Memory B cell (primary cell): Measurements from ENCODE around the gene KLHL2.
A peak's percentile ranks its signal among the peaks of the same experiment; 100 is the strongest.
"Not testable (repeated sequence)": the region's sequence is repeated elsewhere in the genome, so short reads cannot be mapped to it uniquely, and the experiment has no call there.

Source experiments
- ATAC-seq: fragments of 150-1000 bp; cut with Tn5 transposase; 2 replicates; pipeline ENCODE4 v1.10.0; 2021; ENCODE audit warnings: low read depth, mild to moderate bottlenecking, moderate library complexity
- DNase-seq, 2 donors: peaks; one replicate each; pipeline ENCODE4 v3.0.0; 2022; ENCODE audit warnings: low spot score in 2 of 2
- H3K27ac Mint-ChIP-seq: one replicate; pipeline ENCODE4 v1.8.0; 2022; ENCODE audit warnings: mild to moderate bottlenecking, moderate library complexity, mixed read lengths
- H3K27me3 Mint-ChIP-seq: one replicate; pipeline ENCODE4 v1.8.0; 2022; ENCODE audit warnings: mixed read lengths
- H3K36me3 Mint-ChIP-seq: one replicate; pipeline ENCODE4 v1.8.0; 2022; ENCODE audit warnings: mild to moderate bottlenecking, mixed read lengths
- H3K4me1 Mint-ChIP-seq: one replicate; pipeline ENCODE4 v1.8.0; 2022; ENCODE audit warnings: mixed read lengths
- H3K4me3 Mint-ChIP-seq: one replicate; pipeline ENCODE4 v1.8.0; 2022; ENCODE audit warnings: mild to moderate bottlenecking, moderate library complexity, mixed read lengths
- H3K9me3 Mint-ChIP-seq: one replicate; pipeline ENCODE4 v1.8.0; 2022; ENCODE audit warnings: mixed read lengths

The KLHL2 gene

GRCh38 chr4:165209796-165210195 is 2.4 kb downstream of the KLHL2 start:
- Mint-ChIP-seq H3K4me1 (peaks cover 40% of the 10 kb centered on the region), H3K36me3 (no peaks in the 10 kb centered on the region), H3K4me3 (no peak overlapping the region), H3K27ac (no peak overlapping the region), H3K9me3 (no peaks in the 10 kb centered on the region), H3K27me3 (no peaks in the 10 kb centered on the region)
- DNase-seq = no peak
- ATAC-seq = no peak

GRCh38 chr4:165210566-165210965 is 3.2 kb downstream of the KLHL2 start:
- ATAC-seq (no peak), DNase-seq (no peak)
- H3K4me1 Mint-ChIP-seq = peaks cover 38% of the 10 kb centered on the region
- H3K4me3 Mint-ChIP-seq = no peak overlapping the region
- H3K9me3 Mint-ChIP-seq = no peaks in the 10 kb centered on the region
- H3K27me3 Mint-ChIP-seq = no peaks in the 10 kb centered on the region
- peak overlapping the region; percentile 42 for H3K27ac Mint-ChIP-seq
- H3K36me3 Mint-ChIP-seq = no peaks in the 10 kb centered on the region

GRCh38 chr4:165212647-165213046 is 5.3 kb downstream of the KLHL2 start:
- peaks cover 37% of the 10 kb centered on the region for H3K4me1 Mint-ChIP-seq
- ATAC-seq, H3K27me3 Mint-ChIP-seq, H3K36me3 Mint-ChIP-seq, H3K4me3 Mint-ChIP-seq, H3K27ac Mint-ChIP-seq, DNase-seq, H3K9me3 Mint-ChIP-seq: not testable (repeated sequence)

GRCh38 chr4:165213404-165213803 is 6.0 kb downstream of the KLHL2 start:
- not testable (repeated sequence) for DNase-seq, H3K27me3 Mint-ChIP-seq, ATAC-seq, H3K36me3 Mint-ChIP-seq, H3K27ac Mint-ChIP-seq, H3K9me3 Mint-ChIP-seq, H3K4me3 Mint-ChIP-seq
- peaks cover 41% of the 10 kb centered on the region for H3K4me1 Mint-ChIP-seq

- not testable (repeated sequence) for ATAC-seq, H3K4me3 Mint-ChIP-seq, H3K27ac Mint-ChIP-seq, H3K36me3 Mint-ChIP-seq, DNase-seq, H3K9me3 Mint-ChIP-seq, H3K27me3 Mint-ChIP-seq
- H3K4me1 Mint-ChIP-seq = peaks cover 39% of the 10 kb centered on the region
These were observed 6.8 kb downstream of the KLHL2 start for GRCh38 chr4:165213991-165214709.

GRCh38 chr4:165215034-165215751 is 7.8 kb downstream of the KLHL2 start:
- DNase-seq, H3K9me3 Mint-ChIP-seq, ATAC-seq, H3K36me3 Mint-ChIP-seq, H3K27me3 Mint-ChIP-seq, H3K27ac Mint-ChIP-seq: not testable (repeated sequence)
- H3K4me3 Mint-ChIP-seq = peak overlapping the region; percentile 22
- peaks cover 36% of the 10 kb centered on the region for H3K4me1 Mint-ChIP-seq

- H3K36me3 Mint-ChIP-seq, ATAC-seq, H3K9me3 Mint-ChIP-seq, H3K4me3 Mint-ChIP-seq, H3K27me3 Mint-ChIP-seq, DNase-seq: not testable (repeated sequence)
- peak overlapping the region; percentile 8 for H3K27ac Mint-ChIP-seq
- peaks cover 32% of the 10 kb centered on the region for H3K4me1 Mint-ChIP-seq
These were observed 8.6 kb downstream of the KLHL2 start for GRCh38 chr4:165215761-165216487.

GRCh38 chr4:165217325-165217724 is 10.0 kb downstream of the KLHL2 start:
- no peak overlapping the region for H3K4me3 Mint-ChIP-seq
- no peaks in the 10 kb centered on the region for H3K27me3 Mint-ChIP-seq
- H3K27ac Mint-ChIP-seq = no peak overlapping the region
- H3K4me1 Mint-ChIP-seq = peaks cover 42% of the 10 kb centered on the region
- H3K36me3 Mint-ChIP-seq = peaks cover 13% of the 10 kb centered on the region
- ATAC-seq (no peak), DNase-seq (no peak)
- H3K9me3 Mint-ChIP-seq = no peaks in the 10 kb centered on the region

- H3K9me3 Mint-ChIP-seq, H3K27me3 Mint-ChIP-seq, DNase-seq, ATAC-seq, H3K4me3 Mint-ChIP-seq, H3K27ac Mint-ChIP-seq: not testable (repeated sequence)
- Mint-ChIP-seq H3K4me1 (peaks cover 29% of the 10 kb centered on the region), H3K36me3 (peaks cover 20% of the 10 kb centered on the region)
These were observed 13.9 kb downstream of the KLHL2 start for GRCh38 chr4:165221306-165221705.

GRCh38 chr4:165221993-165222650 is 14.8 kb downstream of the KLHL2 start:
- Mint-ChIP-seq H3K36me3 (peaks cover 20% of the 10 kb centered on the region), H3K4me1 (peaks cover 26% of the 10 kb centered on the region), H3K27ac (peak overlapping the region; percentile 32)
- H3K27me3 Mint-ChIP-seq, H3K4me3 Mint-ChIP-seq, ATAC-seq, DNase-seq, H3K9me3 Mint-ChIP-seq: not testable (repeated sequence)

GRCh38 chr4:165222651-165222994 is 15.3 kb downstream of the KLHL2 start:
- Mint-ChIP-seq H3K4me3 (no peak overlapping the region), H3K27me3 (no peaks in the 10 kb centered on the region), H3K27ac (peak overlapping the region; percentile 32), H3K9me3 (no peaks in the 10 kb centered on the region), H3K4me1 (peaks cover 22% of the 10 kb centered on the region), H3K36me3 (peaks cover 21% of the 10 kb centered on the region)
- ATAC-seq (no peak), DNase-seq (no peak)

GRCh38 chr4:165227401-165227800 is 20.0 kb downstream of the KLHL2 start:
- H3K27ac Mint-ChIP-seq, ATAC-seq, H3K4me3 Mint-ChIP-seq, H3K27me3 Mint-ChIP-seq, H3K4me1 Mint-ChIP-seq, H3K9me3 Mint-ChIP-seq, DNase-seq: not testable (repeated sequence)
- H3K36me3 Mint-ChIP-seq = peaks cover 20% of the 10 kb centered on the region

- not testable (repeated sequence) for H3K27me3 Mint-ChIP-seq, H3K27ac Mint-ChIP-seq, ATAC-seq, DNase-seq, H3K4me3 Mint-ChIP-seq, H3K4me1 Mint-ChIP-seq, H3K9me3 Mint-ChIP-seq
- peaks cover 13% of the 10 kb centered on the region for H3K36me3 Mint-ChIP-seq
These were observed 22.3 kb downstream of the KLHL2 start for GRCh38 chr4:165229490-165230200.
